ENCODE data around the gene NTN4.
"Not testable (repeated sequence)": the region's sequence is repeated elsewhere in the genome, so short reads cannot be mapped to it uniquely, and the experiment has no call there.

NTN4 gene

DNA sequence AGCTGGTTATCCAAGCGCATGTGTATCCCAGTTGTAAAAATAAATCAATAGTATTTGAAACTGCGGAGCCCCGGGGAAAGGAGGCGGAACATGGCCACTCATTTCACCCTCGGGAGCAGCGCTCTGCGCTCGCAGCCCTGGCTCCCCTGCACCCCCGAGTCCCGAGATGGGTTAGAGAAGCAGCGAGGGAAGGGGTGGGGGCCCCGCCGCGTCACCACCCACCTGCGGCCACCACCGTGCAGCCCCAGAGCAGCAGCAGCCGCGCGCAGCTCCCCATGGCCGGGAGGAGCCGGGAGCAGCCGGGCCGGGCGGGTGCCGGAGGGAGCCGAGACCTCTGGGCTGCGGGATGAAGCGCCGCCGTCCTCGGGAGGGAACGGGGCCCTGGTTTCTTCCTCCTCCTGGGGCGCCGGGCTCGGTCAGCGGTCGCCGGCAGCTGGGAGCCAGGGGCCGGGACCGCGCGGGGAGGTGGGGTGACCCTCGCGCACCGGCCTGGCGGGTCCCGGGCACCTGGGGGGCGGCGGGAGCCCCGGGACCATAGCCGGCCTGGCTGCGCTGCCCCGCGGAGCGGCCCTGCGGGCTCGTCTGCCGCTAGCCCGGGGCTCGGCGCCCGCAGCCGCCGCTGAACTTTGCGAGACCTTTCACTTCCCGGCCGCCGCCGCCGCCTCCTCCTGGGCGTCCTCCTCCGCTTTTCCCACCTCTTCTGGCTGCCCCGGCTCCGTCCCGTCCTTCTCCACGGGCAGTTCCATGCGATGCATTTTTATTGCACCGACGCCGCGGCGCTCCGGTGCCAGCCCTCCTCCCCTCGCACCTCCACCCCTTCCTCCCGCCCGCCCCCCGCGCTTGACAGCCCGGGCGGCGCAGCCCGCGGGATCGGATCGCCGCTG is at the start of gene NTN4:
NTN4 (minus strand) TSS at position 732 of the 884 bp plus-strand sequence; CDS start at position 277, 455 bp downstream.
- no peak for DNase-seq (ENCODE audit: low read depth)

DNA sequence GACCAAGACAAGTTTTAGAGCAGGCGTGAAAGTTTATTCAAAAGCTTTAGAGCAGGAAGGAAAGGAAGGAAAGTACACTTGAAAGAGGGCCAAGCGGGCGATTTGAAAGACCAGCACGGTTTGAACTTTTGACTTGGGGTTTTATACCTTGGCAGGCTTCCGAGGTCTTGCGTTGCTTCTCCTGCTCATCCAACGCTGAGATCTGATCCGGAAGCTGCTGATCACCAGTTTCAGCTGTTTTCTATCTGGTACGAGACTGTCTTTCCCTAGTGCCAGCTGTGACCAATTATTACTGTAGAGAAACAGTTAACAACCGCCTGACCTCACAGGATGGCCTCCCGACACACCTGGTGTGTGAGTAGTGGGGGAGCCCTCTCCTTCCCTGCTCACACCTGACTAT is 47.6 kb upstream of the NTN4 start:
- DNase-seq (ENCODE audit: low read depth): no peak

DNA sequence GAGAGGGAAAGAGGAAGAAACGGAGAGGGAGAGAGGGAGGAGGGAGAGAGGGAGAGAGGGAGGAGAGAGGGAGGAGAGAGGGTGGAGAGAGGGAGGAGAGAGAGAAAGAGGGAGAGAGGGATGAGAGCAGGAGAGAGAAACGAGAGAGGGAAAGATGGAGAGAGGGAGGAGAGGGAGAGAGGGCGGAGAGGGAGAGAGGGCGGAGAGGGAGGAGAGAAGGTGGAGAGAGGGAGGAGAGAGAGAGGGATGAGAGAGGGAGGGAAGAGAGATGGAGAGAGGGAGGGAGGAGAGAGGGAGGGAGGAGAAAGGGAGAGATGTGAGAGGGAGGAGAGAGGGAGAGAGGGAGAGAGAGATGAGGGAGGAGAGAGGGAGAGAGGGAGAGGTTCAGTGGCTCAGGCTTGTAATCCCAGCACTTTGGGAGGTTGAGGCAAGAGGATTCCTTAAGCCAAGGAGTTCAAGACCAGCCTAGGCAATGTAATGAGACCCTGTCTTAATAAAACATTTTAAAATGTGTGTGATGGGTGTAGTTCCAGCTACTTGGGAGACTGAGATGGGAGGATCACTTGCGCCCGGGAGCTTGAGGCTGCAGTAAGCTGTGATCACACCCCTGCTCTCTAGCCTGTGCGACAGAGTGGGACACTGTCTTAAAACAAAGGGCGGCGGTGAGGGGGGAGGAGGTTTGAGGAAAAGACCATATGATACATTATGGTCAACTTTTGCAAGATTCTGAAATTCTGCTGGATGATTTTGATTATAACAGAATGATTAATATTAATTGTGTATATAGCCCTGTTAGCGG is 46.9 kb upstream of the NTN4 start:
- no peak for DNase-seq (ENCODE audit: low read depth)

DNA sequence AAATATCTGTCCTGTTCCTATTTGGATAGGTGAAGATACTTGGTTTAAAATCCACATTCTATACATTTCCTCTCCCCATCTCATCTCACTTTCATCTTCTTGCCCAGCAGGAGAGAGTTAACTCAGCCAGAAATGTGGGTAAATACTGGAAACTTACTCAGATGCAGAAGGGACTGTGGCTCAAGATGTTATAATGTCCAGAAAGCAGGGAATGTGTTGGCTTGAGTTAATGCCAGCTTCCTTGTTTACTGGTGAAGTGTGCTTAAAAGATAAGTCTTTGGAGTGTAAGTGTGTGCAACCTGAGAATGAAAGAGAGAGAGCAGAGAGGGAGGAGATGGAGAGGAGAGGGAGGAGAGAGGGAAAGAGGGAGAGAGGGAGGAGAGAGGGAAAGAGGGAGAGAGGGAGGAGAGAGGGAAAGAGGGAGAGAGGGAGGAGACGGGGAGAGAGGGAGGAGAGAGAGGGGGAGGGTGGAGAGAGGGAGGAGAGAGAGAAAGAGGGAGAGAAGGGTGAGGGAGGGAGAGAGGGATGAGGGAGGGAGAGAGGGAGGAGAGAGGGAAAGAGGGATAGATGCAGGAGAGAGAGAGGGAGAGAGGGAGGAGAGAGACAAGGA is 46.2 kb upstream of the NTN4 start:
- DNase-seq (ENCODE audit: low read depth): peak; percentile 61

DNA sequence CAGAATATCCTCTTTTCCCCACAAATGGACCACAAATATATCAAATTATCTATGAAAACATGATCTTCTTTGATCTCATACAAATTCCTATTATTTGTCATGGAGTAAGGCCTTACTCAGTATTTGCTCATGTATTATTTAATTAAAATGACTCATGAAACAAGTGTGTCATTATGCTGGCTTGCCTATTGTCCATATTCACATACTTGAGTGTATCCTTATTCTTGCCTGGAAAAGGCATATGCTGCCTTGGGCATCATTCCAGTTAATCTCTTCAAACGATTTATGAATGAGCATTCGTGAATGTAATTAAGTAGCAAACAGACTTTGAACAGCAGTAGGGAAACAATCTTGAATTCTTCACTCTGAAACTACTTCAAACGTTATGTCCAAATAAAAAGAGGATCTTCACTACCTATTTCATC is 45.6 kb upstream of the NTN4 start:
- peak; percentile 29 for DNase-seq (ENCODE audit: low read depth)

DNA sequence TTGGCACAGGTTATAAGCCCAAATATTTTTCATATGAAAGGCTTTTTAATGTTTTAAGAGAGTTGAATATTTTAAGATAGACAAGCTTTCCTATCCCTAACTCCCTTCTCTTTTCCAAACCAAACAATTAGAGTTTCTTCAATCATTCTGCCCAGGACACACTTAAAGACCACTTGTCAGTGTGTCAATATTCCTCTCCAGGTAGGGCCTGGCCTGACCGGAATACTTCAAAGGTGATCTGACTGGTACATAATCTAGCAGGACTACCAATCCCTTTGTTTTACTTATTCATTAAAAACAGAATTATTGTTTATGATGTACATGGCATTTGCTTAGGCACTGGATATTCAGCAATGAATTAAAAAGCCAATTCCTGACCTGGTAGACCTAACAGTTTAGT is 44.0 kb upstream of the NTN4 start:
- DNase-seq (ENCODE audit: low read depth): no peak

DNA sequence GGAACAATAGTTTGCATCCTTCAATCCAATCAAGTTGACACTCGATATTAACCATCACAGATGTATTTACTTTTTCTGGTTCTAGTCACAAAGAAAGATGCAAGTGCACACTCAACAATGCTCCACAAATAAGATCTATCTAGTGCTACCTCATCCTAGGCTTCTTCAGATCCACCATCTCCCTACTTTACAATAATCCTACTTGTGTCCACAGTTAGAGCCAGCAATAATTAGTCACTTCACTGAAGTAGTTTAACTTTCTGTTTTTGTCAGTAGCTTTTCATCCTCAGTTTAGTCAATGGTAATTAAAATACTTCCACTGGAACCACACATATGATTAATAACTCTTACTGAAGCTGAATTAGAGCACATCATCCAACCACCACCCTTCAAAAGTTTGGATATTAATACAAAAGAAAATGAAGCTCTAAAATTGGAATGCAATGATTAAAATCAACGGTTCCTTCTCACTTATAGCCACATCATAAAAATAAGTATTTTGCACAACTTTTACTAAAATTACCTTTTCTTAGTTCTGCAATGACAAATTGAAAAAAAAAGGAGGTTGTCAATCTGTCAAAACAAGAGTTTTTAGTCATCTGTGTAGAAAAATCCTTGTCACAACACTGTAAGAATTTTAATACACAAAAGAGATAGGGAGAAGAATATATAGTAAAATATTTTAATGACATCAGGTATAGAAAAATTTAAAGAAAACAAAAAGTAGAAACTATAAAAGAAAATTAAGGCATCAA is 39.9 kb upstream of the NTN4 start:
- no peak for DNase-seq (ENCODE audit: low read depth)

DNA sequence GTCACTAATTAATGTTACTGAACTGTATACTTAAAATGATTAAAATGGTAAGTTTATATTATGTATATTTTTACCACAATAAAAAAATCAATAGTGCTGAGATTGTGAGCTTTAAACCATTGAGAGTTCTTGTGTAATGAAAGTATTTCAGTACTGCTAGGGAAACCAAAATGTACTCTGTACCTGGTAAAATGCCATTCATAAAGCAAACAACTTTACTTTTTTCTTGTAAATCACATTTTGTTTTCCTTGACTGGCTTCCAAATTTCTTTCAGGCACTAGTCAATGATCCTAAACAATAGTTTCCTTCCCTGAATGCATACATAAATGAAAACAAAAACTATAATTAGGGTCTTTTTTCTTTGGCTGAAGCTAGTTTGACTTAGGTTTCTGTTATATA is 38.8 kb upstream of the NTN4 start:
- no peak for DNase-seq (ENCODE audit: low read depth)

DNA sequence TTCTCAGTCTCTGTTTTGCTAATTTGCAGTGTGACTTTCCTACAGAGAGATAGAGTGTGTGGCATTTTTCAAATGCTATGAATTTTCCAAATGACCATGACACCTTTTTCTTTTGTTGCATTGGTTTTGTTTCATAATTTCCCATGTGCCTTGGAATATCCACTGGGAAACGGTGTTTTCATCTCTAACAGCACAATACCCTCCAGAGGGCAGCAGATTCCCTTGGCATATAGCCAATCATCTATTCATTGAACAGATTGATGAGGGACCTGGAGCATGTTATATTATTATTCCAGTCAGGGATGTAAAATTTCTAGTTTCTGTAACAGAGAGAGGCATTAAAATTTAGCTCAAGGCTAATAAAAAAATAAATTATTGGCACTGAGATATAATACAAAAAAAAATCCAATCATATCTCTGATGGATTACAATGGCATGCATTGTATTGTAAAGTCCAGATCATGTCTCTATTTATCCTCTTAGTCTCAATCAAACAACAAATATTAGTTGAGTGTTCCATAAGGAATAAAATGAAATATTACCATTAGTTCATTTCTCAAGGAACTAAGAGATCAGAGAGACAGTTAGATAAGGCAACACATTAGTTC is 29.6 kb upstream of the NTN4 start:
- DNase-seq (ENCODE audit: low read depth): peak; percentile 45

DNA sequence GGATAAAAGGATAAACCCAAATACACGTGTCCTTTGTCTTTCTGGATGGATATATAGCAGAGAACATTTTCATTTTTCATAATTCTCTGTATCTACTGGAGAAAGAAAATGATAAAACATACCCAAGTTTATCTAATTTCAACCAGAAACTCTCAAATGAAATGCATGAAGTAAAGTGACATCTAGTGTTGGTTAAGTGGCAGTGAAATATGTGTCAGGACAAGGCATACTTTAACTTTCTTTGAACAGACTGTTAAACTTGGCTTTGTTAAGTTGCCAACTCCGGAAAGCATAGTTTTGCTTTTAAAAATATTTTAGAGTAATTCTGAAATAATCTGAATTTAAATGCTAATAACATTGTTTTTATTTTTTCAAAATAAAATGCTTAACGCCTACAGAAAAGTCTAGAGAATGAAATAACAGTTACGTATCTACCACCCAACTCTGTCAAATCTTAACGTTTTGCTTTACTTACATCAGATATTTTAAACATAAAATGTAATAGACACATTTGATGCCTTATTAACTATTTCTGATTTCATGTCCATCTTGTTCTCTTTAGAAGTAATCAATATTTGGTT is 25.2 kb upstream of the NTN4 start:
- peak; percentile 46 for DNase-seq (ENCODE audit: low read depth)

DNA sequence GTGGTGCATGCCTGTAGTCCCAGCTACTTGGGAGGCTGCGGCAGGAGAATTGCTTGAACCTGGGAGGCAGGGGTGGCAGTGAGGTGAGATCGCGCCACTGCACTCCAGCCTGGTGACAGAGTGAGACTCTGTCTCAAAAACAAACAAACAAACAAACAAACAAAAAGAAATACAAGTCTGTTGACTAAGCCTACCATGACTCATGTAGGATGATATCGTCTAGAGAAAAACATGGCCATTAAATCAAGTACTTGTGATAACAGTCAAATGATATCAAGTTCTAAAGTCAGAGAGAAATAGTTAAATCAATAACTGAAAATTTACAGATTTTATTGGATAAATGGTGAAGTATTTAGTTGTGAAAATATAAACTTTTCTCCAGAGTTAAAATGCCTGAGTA is 21.6 kb upstream of the NTN4 start:
- not testable (repeated sequence) for DNase-seq (ENCODE audit: low read depth)

DNA sequence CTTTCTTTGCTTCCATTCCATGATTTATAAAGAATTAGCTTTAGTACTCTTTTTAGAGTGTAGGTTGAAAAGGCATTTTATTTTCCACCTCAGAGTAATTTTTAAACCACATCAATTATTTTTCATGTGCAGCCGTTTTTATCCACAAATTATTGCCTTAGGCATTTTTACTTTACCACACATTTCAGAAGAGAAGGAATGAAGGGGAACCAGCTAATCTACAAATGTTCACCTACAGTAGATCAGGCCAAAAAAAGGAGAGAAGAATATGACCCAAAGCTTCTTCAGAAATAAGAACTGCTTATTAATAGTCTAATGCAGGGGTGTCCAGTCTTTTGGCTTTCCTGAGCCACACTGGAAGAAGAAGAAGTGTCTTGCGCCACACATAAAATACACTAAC is 19.8 kb upstream of the NTN4 start:
- DNase-seq (ENCODE audit: low read depth): no peak

DNA sequence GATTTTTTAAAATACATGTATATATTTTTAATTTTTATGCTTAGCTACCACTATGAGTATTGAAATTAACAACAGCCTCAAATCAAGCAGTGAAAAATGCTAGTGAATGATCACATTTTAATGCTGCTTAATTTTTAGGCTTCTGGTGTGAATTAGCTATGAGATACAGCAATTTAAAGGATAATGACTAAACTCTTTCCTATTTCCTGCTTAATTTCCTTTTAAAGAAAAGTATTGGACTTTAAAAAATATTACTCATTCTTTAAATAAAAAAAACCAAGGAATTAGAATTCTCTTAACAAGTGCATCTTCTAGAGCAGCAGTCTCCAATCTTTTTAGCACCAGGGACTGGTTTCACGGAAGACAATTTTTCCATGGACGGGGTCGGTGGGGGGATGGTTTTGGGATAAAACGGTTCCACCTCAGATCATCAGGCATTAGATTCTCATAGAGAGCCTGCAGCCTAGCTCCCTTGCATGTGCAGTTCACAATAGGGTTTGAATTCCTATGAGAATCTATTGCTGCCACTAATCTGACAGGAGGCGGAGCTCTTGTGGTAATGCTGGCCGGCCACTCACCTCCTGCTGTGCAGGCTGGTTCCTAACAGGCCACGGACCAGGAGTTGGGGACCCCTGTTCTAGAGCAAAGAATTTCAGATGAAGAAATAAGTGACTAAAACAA is 18.6 kb upstream of the NTN4 start:
- no peak for DNase-seq (ENCODE audit: low read depth)

DNA sequence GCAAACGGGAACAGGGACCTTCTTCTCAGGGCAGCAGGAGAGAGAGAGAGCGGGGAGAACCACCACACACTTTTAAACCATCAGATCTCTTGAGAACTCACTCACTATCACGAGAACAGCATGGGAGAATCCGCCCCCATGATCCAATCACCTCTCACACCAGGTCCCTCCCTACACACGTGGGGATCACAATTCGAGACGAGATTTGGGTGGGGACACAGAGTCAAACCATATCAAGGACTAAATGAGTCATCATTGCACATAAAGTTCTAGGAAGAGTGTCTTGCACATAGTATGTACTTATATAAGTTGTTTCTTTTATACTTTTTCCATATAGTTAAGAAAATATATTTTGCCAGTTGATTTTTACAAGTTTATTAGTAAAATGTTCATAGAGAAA is 17.6 kb upstream of the NTN4 start:
- DNase-seq (ENCODE audit: low read depth): no peak

DNA sequence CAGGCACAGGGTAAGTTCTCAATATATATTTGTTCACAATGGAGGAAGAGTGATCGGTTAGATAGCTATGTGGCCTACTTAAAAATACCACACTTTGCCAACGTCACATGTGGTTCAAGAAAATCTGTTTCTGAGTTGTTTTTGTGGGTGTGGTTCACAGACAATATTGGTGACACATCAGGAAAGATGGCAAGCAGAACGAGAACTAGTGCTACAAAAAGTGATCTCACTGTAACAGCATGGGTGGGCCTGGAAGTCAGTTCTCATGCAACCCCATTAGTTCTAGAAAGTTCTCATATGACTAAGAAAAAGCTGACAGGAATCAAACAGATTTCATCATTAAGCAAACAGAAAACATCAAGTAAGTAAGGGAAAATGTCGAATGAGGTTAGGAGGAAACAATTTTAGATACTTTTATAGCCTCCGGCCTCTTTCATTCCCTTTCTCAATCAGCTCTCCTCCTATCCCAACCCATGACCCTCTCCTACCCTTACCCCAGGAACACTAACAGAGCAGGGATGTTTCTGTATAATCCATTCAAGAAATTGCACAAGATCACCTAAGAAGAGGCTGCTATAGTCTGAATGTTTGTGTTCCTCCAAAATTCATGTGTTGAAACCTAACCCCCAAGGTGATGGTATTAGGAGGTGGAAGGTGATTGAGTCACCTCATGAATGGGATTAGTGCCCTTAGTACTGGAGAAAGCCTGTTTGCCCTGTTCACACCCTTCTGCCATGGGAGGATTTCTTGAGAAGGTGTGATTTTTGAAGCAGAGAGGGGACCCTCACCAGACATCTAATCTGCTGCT is 15.5 kb upstream of the NTN4 start:
- DNase-seq (ENCODE audit: low read depth): peak; percentile 94

DNA sequence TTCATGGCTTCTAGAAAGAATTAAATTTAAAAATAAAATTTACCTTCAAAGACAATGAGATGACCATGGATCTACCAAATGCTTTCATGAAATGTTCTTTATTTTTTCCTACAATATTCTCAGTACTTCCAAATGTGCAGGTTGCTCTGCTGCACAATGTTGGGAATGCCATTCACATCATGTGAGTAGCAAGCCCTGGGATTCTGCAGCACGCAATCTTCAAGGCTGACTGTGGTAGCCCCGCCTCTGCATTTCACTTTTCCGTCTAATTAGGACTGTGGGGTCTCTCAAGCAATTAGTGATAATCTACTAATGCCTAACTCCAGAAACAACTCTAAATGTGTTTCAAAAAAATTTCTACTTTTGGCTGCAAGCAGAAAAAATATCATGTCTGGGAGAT is 13.7 kb upstream of the NTN4 start:
- no peak for DNase-seq (ENCODE audit: low read depth)

DNA sequence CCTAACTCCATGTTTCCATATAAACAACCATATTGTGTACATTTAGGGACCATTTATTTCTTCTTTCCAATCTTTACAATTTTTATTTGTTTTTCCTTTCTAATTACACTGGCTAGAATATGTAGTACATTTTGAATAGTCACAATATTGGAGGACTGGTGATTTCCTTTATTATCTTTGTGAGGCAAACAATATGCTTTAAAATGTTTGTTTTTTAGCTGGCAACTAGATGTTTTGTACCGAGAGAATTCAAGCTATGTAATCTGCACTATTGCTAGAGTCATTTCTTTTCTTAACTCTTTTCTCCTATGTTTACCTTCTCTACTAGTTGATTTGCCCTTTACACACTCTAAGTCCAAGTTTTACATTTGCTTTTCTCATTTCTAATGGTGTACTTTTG is 13.3 kb upstream of the NTN4 start:
- no peak for DNase-seq (ENCODE audit: low read depth)

DNA sequence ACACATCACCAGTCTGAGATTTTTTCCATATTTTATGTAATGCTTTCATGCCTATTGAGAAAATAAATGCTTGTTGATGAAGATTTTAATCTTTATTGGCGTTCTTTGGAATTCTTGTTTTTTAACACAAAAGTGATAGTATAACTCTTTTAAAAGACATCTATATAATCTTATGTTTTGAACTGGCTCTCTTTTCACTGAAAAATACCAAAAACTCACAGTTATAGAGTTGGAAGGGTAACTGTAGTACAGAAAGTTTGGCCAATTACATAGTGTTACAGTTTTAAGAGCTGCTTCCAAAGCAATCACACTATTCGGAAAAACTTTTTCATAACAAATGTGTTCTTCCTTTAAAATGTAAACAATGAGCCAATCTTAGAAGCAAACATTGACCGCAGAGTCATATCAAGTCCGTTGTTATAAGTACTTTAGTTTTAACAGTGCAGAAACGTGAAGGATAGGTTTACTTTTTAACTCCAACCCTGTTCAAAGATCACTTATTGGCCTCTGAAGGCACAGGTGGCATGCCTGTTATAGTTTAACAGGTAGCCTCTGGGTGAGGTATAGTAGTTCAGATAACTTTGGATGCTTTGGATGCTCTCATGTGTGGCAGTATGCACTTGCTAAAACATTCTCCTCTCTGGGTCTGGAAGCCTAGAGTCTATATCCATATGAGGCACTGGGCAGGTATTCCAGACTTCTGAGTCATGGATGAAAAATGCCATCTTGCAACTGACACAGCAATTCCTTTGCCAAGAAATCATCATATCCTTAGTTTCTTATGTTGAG is 12.1 kb upstream of the NTN4 start:
- peak; percentile 90 for DNase-seq (ENCODE audit: low read depth)

DNA sequence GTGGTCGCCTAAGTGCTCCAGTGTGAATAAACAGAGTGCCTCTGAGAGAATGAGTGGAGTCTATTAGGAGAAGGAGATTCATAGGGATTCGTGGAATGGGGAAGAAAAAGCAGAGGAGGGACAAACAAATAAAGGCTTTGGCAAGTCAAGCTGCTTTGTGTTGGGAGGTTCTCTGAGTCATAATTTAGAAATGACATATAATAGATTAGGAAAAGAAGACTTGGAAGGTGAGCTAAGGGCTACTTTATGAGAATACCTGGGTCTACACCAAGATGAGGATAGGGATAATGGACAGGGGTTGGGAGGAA is 6.4 kb upstream of the NTN4 start:
- DNase-seq (ENCODE audit: low read depth): no peak

Data from amniotic epithelial cell (primary cell).